Thoracic aorta (tissue), 2 donors: ENCODE measurements around the gene SLC25A30. TPM values are rescaled to one million over a fixed set of nuclear protein-coding genes. Genes with fewer than 3 reads are reported as not detected.

ENCODE experiments used
- ATAC-seq: fragments of 150-250 bp; one replicate; pipeline ENCODE4 v1.8.0; 2017; ENCODE audit warnings: low read depth; ENCODE audit not compliant: insufficient number of reproducible peaks, low FRiP score
- DNase-seq: peaks from one replicate; pipeline ENCODE4 v3.0.0-alpha.2; 2020; ENCODE audit warnings: low spot score
- H3K27ac ChIP-seq, 2 donors: fragments of 200-600 bp; sonication (generic); 1 replicate in 1 of 2; 2 replicates in 1 of 2; pipeline ENCODE4 v1.5.1; 2016; ENCODE audit warnings: mild to moderate bottlenecking in 2 of 2, moderate library complexity in 2 of 2
- H3K27me3 ChIP-seq: fragments of 200-600 bp; sonication (generic); replicated peaks from 2 replicates; pipeline ENCODE4 v1.6.0; 2016; ENCODE audit warnings: mild to moderate bottlenecking; ENCODE audit not compliant: insufficient read depth
- H3K36me3 ChIP-seq: fragments of 200-600 bp; sonication (generic); one replicate; pipeline ENCODE4 v1.5.1; 2016
- H3K4me1 ChIP-seq, 2 donors: fragments of 200-600 bp; sonication (generic); 1 replicate in 1 of 2; 2 replicates in 1 of 2; pipeline versions ENCODE4 v1.5.1 to v1.6.0; 2016; ENCODE audit warnings: low read depth in 2 of 2, mild to moderate bottlenecking in 1 of 2; ENCODE audit not compliant: control insufficient read depth in 1 of 2
- H3K4me3 ChIP-seq: fragments of 200-600 bp; sonication (generic); 2 replicates; pipeline ENCODE4 v1.5.1; 2016; ENCODE audit warnings: mild to moderate bottlenecking
- H3K9me3 ChIP-seq: fragments of 200-600 bp; sonication (generic); 2 replicates; pipeline ENCODE4 v1.5.1; 2016
- total RNA-seq, 2 donors: library from RNA; depleted of rRNA; stranded (reverse); fragments of >200 nt; gene quantifications; one replicate each; pipeline versions ENCODE4 v1.1.0 to v1.2.3, GENCODE V29; 2016
- TF ChIP-seq, protein P1 (sequence below): fragments of 200-600 bp; sonication (generic); IDR thresholded peaks from one replicate; pipeline ENCODE4 v1.5.1; 2019; ENCODE audit warnings: antibody characterized with exemption

SLC25A30 gene
- total RNA-seq, 2 donors from 2014 or later = 18.7 to 19.9 TPM

DNA sequence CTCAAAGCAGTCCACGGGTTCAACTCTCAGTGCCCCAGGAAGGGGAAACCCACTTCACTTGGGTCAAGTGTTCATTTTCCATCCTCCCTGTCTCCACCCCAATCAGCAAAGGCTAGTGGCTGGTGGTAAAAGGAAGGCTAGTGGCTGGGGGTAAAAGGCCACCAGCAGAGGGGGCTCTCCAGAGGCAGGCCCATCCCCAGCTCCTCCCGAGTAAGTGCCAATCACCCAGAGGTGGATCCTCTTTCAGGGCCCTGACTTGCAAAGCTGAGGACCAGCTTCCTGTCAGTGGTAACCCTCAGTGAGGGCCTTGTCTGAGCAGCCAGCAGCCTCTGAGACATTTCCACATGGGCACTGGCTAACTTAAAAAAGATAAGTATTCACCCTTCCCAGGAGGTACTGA lies 55.2 kb downstream of the SLC25A30 start:
- Histone ChIP-seq H3K9me3 (no peaks in the 10 kb centered on the region), H3K4me1 (peaks cover under 1 to 7% of the 10 kb centered on the region in 2 donors), H3K27ac (no peak overlapping the region), H3K27me3 (no peaks in the 10 kb centered on the region), H3K36me3 (peaks cover 13% of the 10 kb centered on the region), H3K4me3 (no peak overlapping the region)
- DNase-seq (no peak), ATAC-seq (no peak)
- TF ChIP-seq, protein P1, sequence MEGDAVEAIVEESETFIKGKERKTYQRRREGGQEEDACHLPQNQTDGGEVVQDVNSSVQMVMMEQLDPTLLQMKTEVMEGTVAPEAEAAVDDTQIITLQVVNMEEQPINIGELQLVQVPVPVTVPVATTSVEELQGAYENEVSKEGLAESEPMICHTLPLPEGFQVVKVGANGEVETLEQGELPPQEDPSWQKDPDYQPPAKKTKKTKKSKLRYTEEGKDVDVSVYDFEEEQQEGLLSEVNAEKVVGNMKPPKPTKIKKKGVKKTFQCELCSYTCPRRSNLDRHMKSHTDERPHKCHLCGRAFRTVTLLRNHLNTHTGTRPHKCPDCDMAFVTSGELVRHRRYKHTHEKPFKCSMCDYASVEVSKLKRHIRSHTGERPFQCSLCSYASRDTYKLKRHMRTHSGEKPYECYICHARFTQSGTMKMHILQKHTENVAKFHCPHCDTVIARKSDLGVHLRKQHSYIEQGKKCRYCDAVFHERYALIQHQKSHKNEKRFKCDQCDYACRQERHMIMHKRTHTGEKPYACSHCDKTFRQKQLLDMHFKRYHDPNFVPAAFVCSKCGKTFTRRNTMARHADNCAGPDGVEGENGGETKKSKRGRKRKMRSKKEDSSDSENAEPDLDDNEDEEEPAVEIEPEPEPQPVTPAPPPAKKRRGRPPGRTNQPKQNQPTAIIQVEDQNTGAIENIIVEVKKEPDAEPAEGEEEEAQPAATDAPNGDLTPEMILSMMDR = no peak

DNA sequence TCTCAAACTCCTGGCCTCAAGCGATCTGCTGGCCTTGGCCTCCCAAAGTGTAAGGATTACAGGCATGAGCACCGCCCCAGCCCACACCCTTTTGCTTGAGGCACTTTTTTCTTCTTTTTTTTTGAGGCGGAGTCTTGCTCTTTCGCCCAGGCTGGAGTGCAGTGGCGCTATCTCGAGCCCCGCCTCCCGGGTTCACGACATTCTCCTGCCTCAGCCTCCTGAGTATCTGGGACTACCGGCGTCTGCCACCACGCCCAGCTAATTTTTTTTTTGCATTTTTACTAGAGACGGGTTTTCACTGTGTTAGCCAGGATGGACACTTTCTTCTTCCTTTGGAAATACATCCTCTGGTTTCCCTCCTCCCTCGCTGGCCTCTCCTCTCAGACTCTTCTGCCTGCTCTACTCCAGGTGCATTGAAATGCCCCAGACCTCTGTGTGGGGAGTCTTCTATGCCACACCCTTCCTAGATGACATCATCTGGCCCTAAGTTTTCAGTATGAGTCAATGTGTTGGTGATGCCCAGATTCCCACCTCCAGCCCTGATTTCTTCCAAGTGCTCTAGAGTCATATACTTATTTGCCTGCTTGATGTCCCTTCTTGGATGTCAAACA lies 56.5 kb downstream of the SLC25A30 start:
- no peaks in the 10 kb centered on the region for H3K9me3 ChIP-seq
- no peak for ATAC-seq
- TF ChIP-seq, protein P1 = no peak
- H3K27ac ChIP-seq = no peak overlapping the region
- peaks cover 13% of the 10 kb centered on the region for H3K36me3 ChIP-seq
- no peak for DNase-seq
- no peak overlapping the region for H3K4me3 ChIP-seq
- H3K27me3 ChIP-seq = no peaks in the 10 kb centered on the region
- H3K4me1 ChIP-seq = no peaks in the 10 kb centered on the region

DNA sequence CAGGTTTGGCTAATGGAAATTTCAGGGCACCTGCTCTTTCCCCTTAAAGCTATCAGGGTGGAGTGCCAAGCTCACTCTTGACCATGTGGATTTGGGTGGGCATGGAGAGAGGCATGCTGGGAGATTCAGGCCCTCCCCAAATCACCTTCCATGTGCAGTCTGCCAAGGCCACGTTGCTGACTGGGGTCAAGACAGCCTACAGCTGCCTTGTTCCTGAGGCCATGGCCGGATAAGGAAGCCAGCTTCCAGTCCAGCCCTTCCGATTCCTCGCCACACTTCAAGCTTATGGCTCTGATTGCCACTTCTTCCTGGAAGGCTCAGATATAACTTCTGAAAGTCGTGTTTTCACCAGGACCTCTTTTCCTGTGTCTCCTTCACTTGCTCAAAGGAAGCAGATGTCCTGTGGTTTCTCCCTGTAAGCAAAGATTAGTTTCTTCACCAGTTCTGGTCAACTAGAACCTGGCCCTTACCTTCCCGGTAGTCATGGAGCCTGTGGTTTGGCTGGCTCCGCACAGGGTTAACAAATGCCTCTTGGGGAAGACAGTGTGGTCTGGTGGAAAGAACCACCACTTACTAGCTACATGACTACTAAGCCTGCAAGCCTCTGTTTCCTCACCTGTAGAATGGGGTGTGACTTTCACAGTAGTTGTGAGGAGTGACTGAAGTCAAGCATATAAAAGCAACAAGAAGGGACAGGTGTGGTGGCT lies 61.1 kb downstream of the SLC25A30 start:
- no peak for DNase-seq
- peaks cover 25% of the 10 kb centered on the region for H3K36me3 ChIP-seq
- H3K4me3 ChIP-seq = no peak overlapping the region
- no peaks in the 10 kb centered on the region for H3K4me1 ChIP-seq
- H3K9me3 ChIP-seq = no peaks in the 10 kb centered on the region
- no peaks in the 10 kb centered on the region for H3K27me3 ChIP-seq
- TF ChIP-seq, protein P1 = no peak
- no peak for ATAC-seq
- H3K27ac ChIP-seq = no peak overlapping the region

DNA sequence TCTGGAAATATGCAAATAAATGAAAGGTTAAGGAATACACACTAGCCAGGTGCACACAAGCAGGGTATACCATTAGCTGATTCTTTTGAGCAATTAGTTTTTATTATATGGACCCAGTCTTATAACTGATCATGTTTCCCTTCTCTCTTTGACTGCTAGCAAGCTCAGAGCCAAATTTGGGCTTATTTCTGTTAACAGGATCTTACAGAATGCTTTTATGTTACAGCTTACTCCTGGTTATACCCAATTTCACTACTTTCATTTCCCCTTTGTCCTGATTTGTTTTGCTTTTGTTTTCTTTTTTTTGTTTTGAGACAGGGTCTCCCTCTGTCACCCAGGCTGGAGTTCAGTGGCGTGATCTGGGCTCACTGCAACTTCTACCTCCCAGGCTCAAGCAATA lies 64.3 kb downstream of the SLC25A30 start:
- DNase-seq = no peak
- no peaks in the 10 kb centered on the region for H3K27me3 ChIP-seq
- TF ChIP-seq, protein P1 = no peak
- no peaks in the 10 kb centered on the region for H3K4me1 ChIP-seq
- H3K36me3 ChIP-seq = peaks cover 23% of the 10 kb centered on the region
- no peak overlapping the region for H3K27ac ChIP-seq
- no peaks in the 10 kb centered on the region for H3K9me3 ChIP-seq
- no peak overlapping the region for H3K4me3 ChIP-seq
- no peak for ATAC-seq

DNA sequence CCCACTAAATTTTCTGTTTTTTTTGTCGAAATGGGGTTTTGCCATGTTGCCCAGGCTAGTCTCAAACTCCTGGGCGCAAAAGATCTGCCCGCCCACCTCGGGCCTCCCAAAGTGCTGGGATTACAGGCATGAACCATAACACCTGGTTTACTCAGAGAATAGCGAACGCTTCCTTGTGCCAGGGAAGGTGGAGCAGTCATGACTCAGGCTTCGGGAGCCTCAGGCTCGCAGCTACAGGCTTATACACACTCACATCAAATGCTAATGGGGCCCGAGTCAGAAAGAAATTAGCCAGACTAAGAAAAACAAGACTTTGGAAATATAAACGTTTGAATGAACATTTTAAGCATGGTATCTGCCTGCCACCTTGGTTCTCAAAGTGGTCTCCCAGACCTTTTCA lies 66.1 kb downstream of the SLC25A30 start:
- TF ChIP-seq, protein P1 = no peak
- H3K27ac ChIP-seq = no peak overlapping the region

More for the DNA sequence above, 66.1 kb downstream of the SLC25A30 start:
- no peaks in the 10 kb centered on the region for H3K27me3 ChIP-seq
- H3K9me3 ChIP-seq = no peaks in the 10 kb centered on the region
- no peak for ATAC-seq
- DNase-seq = no peak
- no peak overlapping the region for H3K4me3 ChIP-seq
- H3K36me3 ChIP-seq = peaks cover 26% of the 10 kb centered on the region
- peaks cover 0 to 4% of the 10 kb centered on the region in 2 donors for H3K4me1 ChIP-seq
